HCT116 (cell line): Measurements from ENCODE around the gene FAHD1. TPM values are rescaled to one million over a fixed set of nuclear protein-coding genes. Genes with fewer than 3 reads are reported as not detected.

ENCODE experiments used
- ATAC-seq: fragments of 200-7000 bp; cut with Tn5 transposase; 2 replicates; pipeline ENCODE4 v1.9.1; 2020; ENCODE audit warnings: mild to moderate bottlenecking, moderate library complexity
- BruUV-seq: library from RNA; stranded (reverse); fragments of 400-500 nt; replicated peaks from 2 replicates; lab custom pipeline; 2021; lab: Mats Ljungman, UMichigan
- CTCF ChIA-PET: fragments of 300-600 bp; sonication (Branson Sonifier 250); formaldehyde crosslinking; loops from one replicate; lab custom pipeline; 2021; ENCODE audit warnings: antibody characterized with exemption; lab: Charles Lee
- POLR2A ChIA-PET: fragments of 300-600, 350-600 bp; sonication (Branson Sonifier 250); formaldehyde crosslinking; loops from one replicate; lab custom pipeline; 2021; ENCODE audit warnings: antibody characterized with exemption; lab: Charles Lee
- RAD21 ChIA-PET, 2 experiments: fragments of 300-600 bp; sonication (Branson Sonifier 250); formaldehyde crosslinking; loops; one replicate each; lab custom pipeline; 2023; ENCODE audit warnings: low total read pairs in 2 of 2; ENCODE audit not compliant: uncharacterized antibody in 2 of 2, unreplicated experiment in 2 of 2, low non-redundant PET in 1 of 2; lab: Charles Lee
- DNase-seq: peaks from one replicate; pipeline ENCODE4 v3.0.0-alpha.2; 2010; ENCODE audit warnings: low read depth, low spot score
- H2AFZ ChIP-seq: fragments of 200-600 bp; shearing (Covaris generic), sonication (generic); 2 replicates; pipeline ENCODE4 v1.6.1; 2017; ENCODE audit warnings: low read depth, mixed run types, mixed read lengths, antibody characterized with exemption, low read length; ENCODE audit not compliant: poor library complexity, severe bottlenecking
- H3K27ac ChIP-seq: 2 replicates; pipeline ENCODE4 v1.5.1; 2012; ENCODE audit warnings: low read depth, low read length
- H3K27me3 ChIP-seq: fragments of 200-600 bp; sonication (generic); 2 replicates; pipeline ENCODE4 v1.6.1; 2016; ENCODE audit warnings: mixed run types, low read length, mixed read lengths; ENCODE audit not compliant: insufficient read depth
- H3K36me3 ChIP-seq, 2 experiments: fragments of 200-500 bp in 1 of 2; fragments of 200-600 bp in 1 of 2; sonication (Bioruptor generic) in 1 of 2; sonication (generic) in 1 of 2; 2 replicates each; pipeline versions ENCODE4 v1.5.1 to v1.6.1; 2014 to 2016; ENCODE audit warnings: low read length in 2 of 2, inconsistent platforms in 1 of 2, mixed read lengths in 1 of 2, mixed run types in 1 of 2; ENCODE audit not compliant: insufficient read depth in 2 of 2, control insufficient read depth in 1 of 2
- H3K4me1 ChIP-seq, 2 experiments: fragments of 200-600 bp in 1 of 2; sonication (generic) in 1 of 2; 2 replicates each; pipeline versions ENCODE4 v1.5.1 to v1.6.1; 2012 to 2017; ENCODE audit warnings: low read length in 2 of 2, inconsistent platforms in 1 of 2, mild to moderate bottlenecking in 1 of 2, mixed read lengths in 1 of 2, mixed run types in 1 of 2, moderate library complexity in 1 of 2; ENCODE audit not compliant: insufficient read depth in 2 of 2, control insufficient read depth in 1 of 2
- H3K4me2 ChIP-seq: fragments of 200-600 bp; sonication (generic); 2 replicates; pipeline ENCODE4 v1.6.1; 2017; ENCODE audit warnings: mixed run types, low read length, mixed read lengths
- H3K4me3 ChIP-seq, 2 experiments: fragments of 200-600 bp in 1 of 2; sonication (generic) in 1 of 2; replicated peaks in 1 of 2; 2 replicates each; pipeline ENCODE4 v1.5.1; 2011 to 2016; ENCODE audit warnings: low read length in 2 of 2, control low read depth in 1 of 2, low read depth in 1 of 2, mild to moderate bottlenecking in 1 of 2, mixed read lengths in 1 of 2, mixed run types in 1 of 2
- H3K79me2 ChIP-seq: fragments of 200-600 bp; sonication (generic); 2 replicates; pipeline ENCODE4 v1.6.1; 2017; ENCODE audit warnings: mild to moderate bottlenecking, mixed run types, low read length, moderate library complexity, mixed read lengths; ENCODE audit not compliant: insufficient read depth
- H3K9ac ChIP-seq: fragments of 200-600 bp; sonication (generic); 2 replicates; pipeline ENCODE4 v1.6.1; 2016; ENCODE audit warnings: low read length, mixed read lengths
- H3K9me2 ChIP-seq: fragments of 200-600 bp; sonication (generic), shearing (Covaris generic); 2 replicates; pipeline ENCODE4 v1.6.1; 2017; ENCODE audit warnings: mixed run types, mild to moderate bottlenecking, moderate library complexity; ENCODE audit not compliant: insufficient read depth
- H3K9me3 ChIP-seq, 2 experiments: fragments of 200-500 bp in 1 of 2; fragments of 200-600 bp in 1 of 2; sonication (Bioruptor generic) in 1 of 2; sonication (generic) in 1 of 2; 2 replicates each; pipeline ENCODE4 v1.6.1; 2014 to 2017; ENCODE audit warnings: low read length in 2 of 2, mixed read lengths in 2 of 2, inconsistent platforms in 1 of 2, low read depth in 1 of 2, mild to moderate bottlenecking in 1 of 2, mixed run types in 1 of 2, moderate library complexity in 1 of 2; ENCODE audit not compliant: control insufficient read depth in 1 of 2, insufficient read depth in 1 of 2
- H4K20me1 ChIP-seq: fragments of 200-600 bp; sonication (generic), shearing (Covaris generic); 2 replicates; pipeline ENCODE4 v1.6.1; 2017; ENCODE audit warnings: mixed run types, mild to moderate bottlenecking, moderate library complexity; ENCODE audit not compliant: insufficient read depth
- CEBPB ChIP-seq: IDR thresholded peaks from 2 replicates; pipeline ENCODE4 v1.6.1; 2012; ENCODE audit warnings: low read depth
- EZH2 ChIP-seq: fragments of 200-600 bp; sonication (generic); IDR thresholded peaks from 2 replicates; pipeline ENCODE4 v1.6.1; 2017; ENCODE audit warnings: antibody characterized with exemption, mixed run types
- SP1 ChIP-seq: IDR thresholded peaks from 2 replicates; pipeline ENCODE4 v1.6.1; 2012; ENCODE audit warnings: low read depth
- intact Hi-C: fragments of 100-400 bp; cut with micrococcal nuclease; formaldehyde crosslinking; loops from 2 replicates; pipeline ENCODE4 v1.10.0; 2022
- total RNA-seq: library from RNA; stranded (reverse); gene quantifications from one replicate; pipeline ENCODE4 v1.2.1, GENCODE V29; 2021; ENCODE audit not compliant: unreplicated experiment
- TF ChIP-seq, protein P1 (sequence below), 3 experiments: fragments of 200-600 bp in 1 of 3; sonication (generic) in 1 of 3; IDR thresholded peaks in 2 of 3; conservative IDR thresholded peaks in 1 of 3; 2 replicates each; pipeline ENCODE4 v1.5.1; 2012 to 2017; ENCODE audit warnings: low read depth in 2 of 3, low read length in 2 of 3, antibody characterized with exemption in 1 of 3, borderline replicate concordance in 1 of 3, control low read depth in 1 of 3, mild to moderate bottlenecking in 1 of 3, mixed read lengths in 1 of 3, mixed run types in 1 of 3, moderate library complexity in 1 of 3; ENCODE audit not compliant: insufficient read depth in 1 of 3

FAHD1 gene
- total RNA-seq, 1 experiment from 2014 or later: 25.8 TPM

DNA sequence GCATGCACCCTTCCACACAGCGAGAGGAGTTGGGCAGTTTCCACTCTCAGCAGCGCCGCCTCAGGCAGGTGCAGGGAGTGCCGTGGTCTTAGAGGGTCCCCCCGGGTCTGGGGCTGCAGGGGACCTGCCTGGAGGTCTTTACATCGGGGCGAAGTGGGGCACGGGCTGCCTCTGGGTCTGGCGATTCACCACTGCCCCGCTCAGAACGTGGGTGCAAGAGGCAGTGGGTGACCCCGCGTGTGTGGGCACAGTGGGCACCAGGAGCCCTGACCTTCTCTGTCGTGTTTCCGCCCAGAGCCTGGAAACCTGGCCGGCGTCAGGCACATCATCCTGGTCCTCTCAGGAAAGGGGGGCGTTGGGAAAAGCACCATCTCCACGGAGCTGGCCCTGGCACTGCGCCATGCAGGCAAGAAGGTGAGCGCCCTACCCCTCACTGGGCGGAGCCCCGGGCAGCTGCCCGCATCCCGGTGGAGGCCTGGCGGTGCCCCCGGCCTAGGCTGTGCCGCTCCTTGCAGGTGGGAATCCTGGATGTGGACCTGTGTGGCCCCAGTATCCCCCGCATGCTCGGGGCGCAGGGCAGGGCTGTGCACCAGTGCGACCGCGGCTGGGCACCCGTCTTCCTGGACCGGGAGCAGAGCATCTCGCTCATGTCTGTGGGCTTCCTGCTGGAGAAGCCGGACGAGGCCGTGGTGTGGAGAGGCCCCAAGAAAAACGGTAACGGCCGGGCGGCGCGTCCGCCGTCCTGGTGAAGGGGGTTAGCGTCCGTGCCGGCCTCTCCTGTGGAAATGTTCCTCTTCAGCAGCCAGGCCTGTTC, 40.6 kb upstream of the FAHD1 start:
- ChIA-PET POLR2A (no interaction called here), CTCF (no interaction called here), RAD21 (no interaction called here)
- BruUV-seq: no TSS peak
- Histone ChIP-seq H3K79me2 (peaks cover 48% of the 10 kb centered on the region), H4K20me1 (no peaks in the 10 kb centered on the region), H3K4me1 (peaks cover 0 to 10% of the 10 kb centered on the region in 2 experiments; a peak in 2 of 4 replicates), H3K4me3 (no peak overlapping the region), H3K27ac (no peak overlapping the region), H3K36me3 (peaks cover 0 to 5% of the 10 kb centered on the region in 2 experiments; a peak in 2 of 4 replicates), H2AFZ (no peak overlapping the region), H3K9me3 (no peaks in the 10 kb centered on the region), H3K9me2 (no peaks in the 10 kb centered on the region), H3K9ac (no peak overlapping the region), H3K4me2 (no peak overlapping the region), H3K27me3 (no peaks in the 10 kb centered on the region)
- TF ChIP-seq, protein P1, sequence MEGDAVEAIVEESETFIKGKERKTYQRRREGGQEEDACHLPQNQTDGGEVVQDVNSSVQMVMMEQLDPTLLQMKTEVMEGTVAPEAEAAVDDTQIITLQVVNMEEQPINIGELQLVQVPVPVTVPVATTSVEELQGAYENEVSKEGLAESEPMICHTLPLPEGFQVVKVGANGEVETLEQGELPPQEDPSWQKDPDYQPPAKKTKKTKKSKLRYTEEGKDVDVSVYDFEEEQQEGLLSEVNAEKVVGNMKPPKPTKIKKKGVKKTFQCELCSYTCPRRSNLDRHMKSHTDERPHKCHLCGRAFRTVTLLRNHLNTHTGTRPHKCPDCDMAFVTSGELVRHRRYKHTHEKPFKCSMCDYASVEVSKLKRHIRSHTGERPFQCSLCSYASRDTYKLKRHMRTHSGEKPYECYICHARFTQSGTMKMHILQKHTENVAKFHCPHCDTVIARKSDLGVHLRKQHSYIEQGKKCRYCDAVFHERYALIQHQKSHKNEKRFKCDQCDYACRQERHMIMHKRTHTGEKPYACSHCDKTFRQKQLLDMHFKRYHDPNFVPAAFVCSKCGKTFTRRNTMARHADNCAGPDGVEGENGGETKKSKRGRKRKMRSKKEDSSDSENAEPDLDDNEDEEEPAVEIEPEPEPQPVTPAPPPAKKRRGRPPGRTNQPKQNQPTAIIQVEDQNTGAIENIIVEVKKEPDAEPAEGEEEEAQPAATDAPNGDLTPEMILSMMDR (IDR thresholded peaks at IDR 0.05 in 2 of 3, conservative IDR thresholded peaks at IDR 0.05 in 1 of 3; ENCODE audit: borderline replicate concordance in 1 of 3, insufficient read depth in 1 of 3, low read depth in 2 of 3, low read length in 2 of 3): 0 out of 6 replicates have a peak, but pooled peaks of 1 of the 3 experiments have one; percentile 21
- TF ChIP-seq SP1: no peak
- no peak for ATAC-seq
- intact Hi-C loops: no loop called here
- DNase-seq: no peak

DNA sequence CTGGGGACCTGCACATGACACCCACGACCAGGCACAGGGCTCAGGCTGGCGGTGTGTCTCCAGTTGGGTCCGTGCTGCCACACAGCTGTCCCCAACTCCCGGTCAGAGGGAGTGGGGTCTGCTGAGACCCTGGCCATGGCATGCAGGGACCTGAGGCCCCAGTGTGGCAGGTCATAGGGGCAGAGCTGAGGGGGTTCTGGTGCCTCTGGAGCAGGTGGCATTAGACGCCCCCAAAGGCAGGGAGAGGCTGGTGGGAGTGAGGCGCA, 40.0 kb upstream of the FAHD1 start:
- BruUV-seq: no TSS peak
- H3K27me3 ChIP-seq: no peaks in the 10 kb centered on the region
- TF ChIP-seq CEBPB (no peak), EZH2 (no peak)
- DNase-seq (no peak), ATAC-seq (no peak)
- no peak overlapping the region for H3K27ac ChIP-seq
- intact Hi-C loops: no loop called here
- peaks cover 0 to 5% of the 10 kb centered on the region in 2 experiments; a peak in 2 of 4 replicates for H3K36me3 ChIP-seq
- H4K20me1 ChIP-seq: no peaks in the 10 kb centered on the region
- peaks cover 47% of the 10 kb centered on the region for H3K79me2 ChIP-seq
- H3K4me3 ChIP-seq: no peak overlapping the region
- H3K4me1 ChIP-seq: peaks cover 0 to 6% of the 10 kb centered on the region in 2 experiments; a peak in 2 of 4 replicates
- CTCF ChIA-PET: no interaction called here
- H3K4me2 ChIP-seq: no peak overlapping the region
- POLR2A ChIA-PET: no interaction called here
- H2AFZ ChIP-seq: no peak overlapping the region
- H3K9ac ChIP-seq: no peak overlapping the region
- RAD21 ChIA-PET: no interaction called here
- H3K9me2 ChIP-seq: no peaks in the 10 kb centered on the region
- H3K9me3 ChIP-seq: no peaks in the 10 kb centered on the region
